Peyer's patch (tissue), 4 donors: Measurements from ENCODE around the gene INHBE.

ENCODE experiments used
- CTCF ChIP-seq, 6 experiments: fragments of 450-650 bp in 4 of 6; fragments of 200-600 bp in 2 of 6; sonication (generic) in 1 of 6; IDR thresholded peaks; one replicate each; pipeline ENCODE4 v1.5.1; 2017 to 2019; ENCODE audit warnings: antibody characterized with exemption in 6 of 6, mild to moderate bottlenecking in 3 of 6, moderate library complexity in 1 of 6
- POLR2A ChIP-seq, 2 donors: fragments of 450-650 bp; IDR thresholded peaks; one replicate each; pipeline ENCODE4 v1.5.1; 2017; ENCODE audit warnings: antibody characterized with exemption in 2 of 2, mild to moderate bottlenecking in 2 of 2, moderate library complexity in 2 of 2

- TF ChIP-seq CTCF (IDR thresholded peaks at IDR 0.05) (no peak), POLR2A (IDR thresholded peaks at IDR 0.05) (no peak)
Observed at GRCh38 chr12:57498571-57498970, 43.5 kb downstream of the INHBE start.
